H1 (cell line): ENCODE results near the gene USH2A.

ENCODE experiments used
- CREB1 ChIP-seq: IDR thresholded peaks from 2 replicates; pipeline ENCODE4 v1.6.1; 2012; ENCODE audit warnings: inconsistent platforms
- CTCF ChIP-seq, 3 experiments: IDR thresholded peaks; 1 replicate in 2 of 3; 2 replicates in 1 of 3; pipeline versions ENCODE4 v1.5.1 to v1.6.1; 2011; ENCODE audit warnings: low read length in 3 of 3, mild to moderate bottlenecking in 3 of 3, inconsistent platforms in 2 of 3, low read depth in 1 of 3, moderate library complexity in 1 of 3; ENCODE audit not compliant: insufficient read depth in 1 of 3; ENCODE audit errors: control extremely low read depth in 1 of 3
- HDAC2 ChIP-seq, 2 experiments: fragments of 300-600 bp in 1 of 2; sonication (generic) in 1 of 2; IDR thresholded peaks; 2 replicates each; pipeline ENCODE4 v1.6.1; 2011 to 2012; ENCODE audit warnings: low read depth in 2 of 2, low read length in 2 of 2, mild to moderate bottlenecking in 2 of 2, moderate library complexity in 2 of 2, borderline replicate concordance in 1 of 2, inconsistent platforms in 1 of 2
- HDAC6 ChIP-seq: IDR thresholded peaks from one replicate; pipeline ENCODE4 v1.7.1; 2012; ENCODE audit warnings: low read depth, mild to moderate bottlenecking, inconsistent platforms, low read length, moderate library complexity
- MAX ChIP-seq: IDR thresholded peaks from 2 replicates; pipeline ENCODE4 v1.6.1; 2012; ENCODE audit warnings: inconsistent platforms
- NRF1 ChIP-seq: IDR thresholded peaks from 2 replicates; pipeline ENCODE4 v1.6.1; 2011; ENCODE audit warnings: mild to moderate bottlenecking, low read depth, low read length, improper control_type of control experiment
- POLR2A ChIP-seq, 2 experiments: IDR thresholded peaks; 1 replicate in 1 of 2; 2 replicates in 1 of 2; pipeline ENCODE4 v1.6.1; 2011; ENCODE audit warnings: low read depth in 2 of 2, low read length in 2 of 2, mild to moderate bottlenecking in 2 of 2; ENCODE audit errors: control extremely low read depth in 1 of 2
- POLR2AphosphoS5 ChIP-seq: IDR thresholded peaks from 2 replicates; pipeline ENCODE4 v1.6.1; 2011; ENCODE audit warnings: low read depth, low read length
- RBBP5 ChIP-seq: IDR thresholded peaks from 2 replicates; pipeline ENCODE4 v1.7.1; 2012; ENCODE audit warnings: low read depth, mild to moderate bottlenecking, inconsistent platforms, low read length, moderate library complexity, borderline replicate concordance
- SIN3A ChIP-seq, 2 experiments: IDR thresholded peaks in 1 of 2; conservative IDR thresholded peaks in 1 of 2; 2 replicates each; pipeline ENCODE4 v1.6.1; 2011 to 2012; ENCODE audit warnings: low read length in 2 of 2, improper control_type of control experiment in 1 of 2, low read depth in 1 of 2, mild to moderate bottlenecking in 1 of 2

GRCh38 chr1:216410026-216410425, 13.2 kb downstream of the USH2A start:
- TF ChIP-seq CTCF (IDR thresholded peaks at IDR 0.05; ENCODE audit: control extremely low read depth in 1 of 3, insufficient read depth in 1 of 3, low read depth in 1 of 3, low read length in 3 of 3) (no peak), HDAC2 (IDR thresholded peaks at IDR 0.05; ENCODE audit: borderline replicate concordance in 1 of 2, low read depth in 2 of 2, low read length in 2 of 2) (no peak), POLR2A (IDR thresholded peaks at IDR 0.05; ENCODE audit: control extremely low read depth in 1 of 2, low read depth in 2 of 2, low read length in 2 of 2) (no peak), RBBP5 (no peak), CREB1 (no peak), HDAC6 (no peak), POLR2AphosphoS5 (no peak), SIN3A (conservative IDR thresholded peaks at IDR 0.05 in 1 of 2, IDR thresholded peaks at IDR 0.05 in 1 of 2; ENCODE audit: low read depth in 1 of 2, low read length in 2 of 2) (no peak), MAX (no peak), NRF1 (no peak)
